ENCODE data around the gene SUN3.
A peak's percentile ranks its signal among the peaks of the same experiment; 100 is the strongest.
"Not testable (repeated sequence)": the region's sequence is repeated elsewhere in the genome, so short reads cannot be mapped to it uniquely, and the experiment has no call there.

The SUN3 gene

DNA sequence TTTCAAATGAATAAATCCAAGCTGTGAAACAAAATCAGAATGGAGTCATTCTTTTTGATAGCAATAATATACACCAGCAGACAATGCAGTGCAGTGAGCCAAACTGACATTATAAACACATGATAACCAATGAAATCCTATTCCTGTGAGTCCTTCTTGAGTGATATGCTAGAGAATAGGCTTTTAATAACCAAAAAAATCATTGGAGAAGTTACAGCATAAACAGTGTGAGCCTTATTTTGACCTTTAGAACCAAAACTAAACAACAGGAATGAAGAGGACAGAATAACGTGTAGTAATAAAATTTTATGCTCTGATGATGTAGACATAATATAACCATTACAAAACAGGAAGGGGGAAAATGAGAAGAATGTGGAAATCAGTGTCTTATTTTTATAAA is 58.1 kb downstream of the SUN3 start:
- DNase-seq = no peak

DNA sequence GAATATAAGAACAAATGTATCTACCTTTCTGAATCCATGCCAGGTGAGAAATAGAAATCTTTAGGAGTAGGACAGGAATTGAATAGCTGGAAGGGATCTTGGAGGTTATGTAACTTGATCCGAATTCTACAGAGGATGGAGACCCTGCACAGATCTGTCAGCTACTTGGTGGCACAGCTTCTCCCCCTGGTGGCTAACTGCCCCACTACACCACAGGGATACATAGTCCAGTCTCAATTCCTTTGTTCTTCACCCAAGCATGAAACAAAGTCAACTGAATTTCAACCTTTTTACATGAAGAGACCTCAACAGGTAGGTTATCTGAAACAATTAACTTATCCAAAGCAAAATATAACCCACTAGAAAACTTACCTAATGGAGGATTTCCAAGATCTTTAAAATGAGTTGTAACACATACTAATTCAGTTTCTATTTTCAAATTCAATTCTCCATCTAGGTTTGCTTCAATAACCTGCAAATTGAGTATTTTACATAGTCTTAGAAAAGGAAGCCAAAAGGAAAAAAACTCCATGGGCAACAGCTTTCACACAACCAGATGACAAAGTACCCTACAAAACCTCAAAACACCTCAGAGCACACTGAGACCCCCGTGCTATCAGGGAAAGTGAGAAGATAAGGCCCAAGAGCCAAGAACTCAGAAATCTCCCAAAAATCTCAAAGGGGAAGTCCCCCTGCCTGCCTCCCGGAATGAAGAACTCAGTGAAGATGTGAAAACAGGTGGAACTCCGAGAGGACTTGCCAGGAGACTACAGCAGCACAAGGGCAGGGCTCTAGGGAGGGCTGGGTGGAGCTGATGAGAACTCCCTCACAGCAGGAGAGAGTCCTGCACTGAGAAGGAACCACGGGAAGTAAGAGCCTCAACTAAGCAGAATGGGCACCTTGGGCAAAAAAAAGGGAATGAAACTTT is 59.8 kb downstream of the SUN3 start:
- DNase-seq = peak; percentile 51

DNA sequence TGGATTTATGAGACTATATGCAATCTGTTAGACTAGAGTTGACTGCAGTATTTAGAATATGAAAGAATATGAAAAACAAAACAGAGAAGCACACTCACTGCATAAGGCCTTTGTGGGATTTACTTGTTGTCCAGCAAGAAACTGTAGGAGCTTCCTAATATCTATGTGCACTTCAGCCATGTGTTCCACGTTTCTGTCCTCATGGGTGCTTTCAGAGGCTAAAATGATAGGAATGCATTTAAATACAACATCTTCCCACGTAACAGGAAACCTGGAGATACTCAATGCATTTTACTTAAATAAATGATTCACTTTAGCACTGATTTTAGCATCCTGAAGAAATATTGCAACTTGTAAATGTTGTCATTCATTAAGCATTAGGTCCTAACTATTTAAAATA is 61.2 kb downstream of the SUN3 start:
- DNase-seq = no peak

DNA sequence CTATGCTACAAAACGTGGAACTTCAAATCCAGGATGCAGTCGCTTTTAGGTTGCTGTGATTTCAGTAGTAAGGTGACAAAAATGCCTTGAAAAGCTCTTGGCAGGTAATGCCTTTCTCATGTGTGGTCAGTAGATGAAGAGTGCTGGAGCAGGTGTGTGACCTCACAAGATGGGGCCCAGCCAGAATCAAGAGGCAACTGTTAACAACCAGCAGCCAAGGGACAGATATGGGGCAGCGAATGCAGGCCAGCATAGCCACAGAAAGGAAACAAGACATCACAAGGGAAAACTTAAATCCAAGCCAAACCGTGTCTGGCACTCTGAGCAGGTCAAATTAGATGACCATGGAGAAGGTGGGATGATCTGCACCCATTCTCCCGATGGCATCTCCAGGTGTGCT is 61.8 kb downstream of the SUN3 start:
- no peak for DNase-seq

DNA sequence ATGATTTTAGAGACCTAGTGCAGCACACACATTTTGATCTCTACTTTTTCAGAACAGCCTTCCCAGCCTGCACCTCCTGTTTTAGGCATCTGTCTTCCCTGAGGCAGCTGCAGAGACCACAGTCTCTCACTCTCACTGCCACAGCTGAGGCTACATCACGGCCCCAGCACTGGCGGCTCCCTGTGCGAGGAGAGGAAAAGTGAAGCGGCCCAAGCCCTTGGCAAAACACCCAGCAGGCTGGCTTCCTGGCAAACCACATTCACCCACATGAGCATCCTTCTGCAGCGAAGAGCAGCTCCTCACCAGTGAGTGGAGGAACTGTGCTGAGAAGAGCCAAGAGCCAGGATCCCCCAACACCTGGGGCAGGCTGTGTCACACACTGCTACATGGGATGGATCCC is 63.5 kb downstream of the SUN3 start:
- DNase-seq = no peak

DNA sequence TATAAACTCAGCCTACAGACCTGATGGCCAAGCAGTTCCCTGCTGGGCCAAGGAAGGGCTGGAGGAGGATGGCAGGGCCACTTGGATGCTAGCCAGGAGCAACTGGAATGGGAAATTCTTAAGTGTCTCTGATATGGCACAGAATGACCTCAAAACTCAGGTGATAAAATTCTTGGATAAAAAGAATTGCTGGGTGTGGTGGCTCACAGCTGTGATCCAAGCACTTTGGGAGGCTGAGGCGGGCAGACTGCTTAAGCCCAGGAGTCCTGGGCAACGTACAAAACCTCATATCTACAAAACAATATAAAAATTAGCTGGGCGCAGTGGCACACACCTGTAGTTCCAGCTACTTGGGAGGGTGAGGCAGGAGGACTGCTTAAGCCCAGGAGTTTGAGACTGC is 66.6 kb downstream of the SUN3 start:
- DNase-seq = no peak

DNA sequence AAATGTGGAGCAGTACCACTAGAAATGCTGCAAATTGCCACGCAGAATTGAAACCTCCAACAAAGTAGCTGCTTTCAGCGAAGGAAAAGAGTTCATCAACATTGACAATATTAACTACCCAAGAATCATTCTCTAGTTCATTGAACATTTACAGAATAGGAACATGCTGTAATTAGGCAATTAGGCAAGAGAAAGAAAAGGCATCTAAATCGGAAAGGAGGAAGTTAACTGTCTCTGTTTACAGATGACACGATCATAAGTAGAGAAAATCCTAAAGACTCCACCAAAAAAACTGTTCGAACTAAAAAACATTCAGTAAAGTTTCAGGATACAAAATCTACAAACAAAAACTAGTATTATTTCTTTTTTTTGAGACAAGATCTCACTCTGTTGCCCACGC is 71.8 kb downstream of the SUN3 start:
- no peak for DNase-seq

DNA sequence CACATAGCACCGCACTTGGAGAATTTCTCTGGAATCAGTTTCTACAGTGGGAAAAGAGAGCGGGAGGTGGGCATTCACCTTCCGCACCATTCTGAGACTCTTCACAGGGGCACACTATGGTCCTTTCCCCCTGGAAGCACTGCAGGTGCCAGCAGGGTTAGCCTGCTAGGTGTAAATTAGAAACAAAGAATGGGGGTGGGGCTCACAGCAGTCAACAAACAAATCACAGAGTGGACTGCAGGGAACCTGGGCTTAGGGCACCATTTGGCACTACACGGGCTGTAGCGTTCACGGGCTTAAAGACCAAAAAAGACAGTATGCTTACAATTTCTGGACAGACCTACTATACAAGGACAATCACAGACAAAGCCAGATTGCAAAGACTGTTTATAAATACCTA is 72.7 kb downstream of the SUN3 start:
- no peak for DNase-seq

DNA sequence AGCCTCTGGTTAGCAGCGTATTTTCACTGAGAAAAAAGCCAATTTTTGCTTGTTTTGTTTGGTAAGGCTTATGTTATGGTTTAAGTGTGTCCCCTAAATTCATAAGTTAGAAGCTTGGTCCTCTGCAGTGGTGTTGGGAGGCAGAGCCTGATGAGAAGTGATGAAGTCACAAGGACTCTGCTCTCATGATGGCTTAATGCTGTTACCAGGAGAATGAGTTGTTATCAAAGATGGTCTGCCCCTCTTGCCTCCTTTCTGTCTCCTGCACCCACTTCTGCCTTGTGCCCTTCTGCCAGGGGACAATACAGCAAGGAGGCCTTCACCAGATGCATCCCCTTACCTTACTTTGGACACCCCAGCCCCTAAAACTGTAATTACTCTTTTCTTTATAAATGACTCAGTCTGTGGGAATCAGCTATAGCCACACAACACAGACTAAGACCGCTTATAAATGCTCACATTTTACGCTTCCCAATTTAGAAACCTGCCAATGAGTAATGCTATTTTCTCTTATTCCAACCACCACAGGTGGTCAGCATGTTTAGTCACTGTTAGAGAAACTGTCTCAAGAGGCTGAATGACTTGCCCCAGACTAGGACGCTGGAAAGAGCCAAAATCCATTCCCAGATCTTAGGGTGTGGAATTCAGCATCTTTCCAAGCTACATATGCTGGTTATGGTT is 74.5 kb downstream of the SUN3 start:
- DNase-seq = no peak

DNA sequence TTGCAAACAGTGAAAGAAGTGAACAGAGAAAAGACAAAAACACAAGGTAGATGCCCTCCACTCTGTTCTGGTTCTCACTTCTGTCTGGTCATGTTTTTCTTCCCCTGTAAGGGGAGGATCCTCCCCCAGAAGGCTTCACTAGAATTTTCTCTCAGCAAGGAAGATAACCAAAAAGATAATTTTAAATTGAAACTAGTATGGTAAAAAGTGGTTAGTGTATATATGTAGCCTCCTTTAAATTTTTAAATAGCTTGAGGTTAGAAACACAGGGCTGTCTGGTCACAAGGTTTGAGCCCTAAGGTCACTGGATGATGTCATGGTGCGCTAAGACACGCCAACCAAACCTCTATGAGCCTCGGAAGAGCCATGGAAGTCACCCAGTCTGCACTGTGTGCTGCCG is 75.1 kb downstream of the SUN3 start:
- DNase-seq = no peak

DNA sequence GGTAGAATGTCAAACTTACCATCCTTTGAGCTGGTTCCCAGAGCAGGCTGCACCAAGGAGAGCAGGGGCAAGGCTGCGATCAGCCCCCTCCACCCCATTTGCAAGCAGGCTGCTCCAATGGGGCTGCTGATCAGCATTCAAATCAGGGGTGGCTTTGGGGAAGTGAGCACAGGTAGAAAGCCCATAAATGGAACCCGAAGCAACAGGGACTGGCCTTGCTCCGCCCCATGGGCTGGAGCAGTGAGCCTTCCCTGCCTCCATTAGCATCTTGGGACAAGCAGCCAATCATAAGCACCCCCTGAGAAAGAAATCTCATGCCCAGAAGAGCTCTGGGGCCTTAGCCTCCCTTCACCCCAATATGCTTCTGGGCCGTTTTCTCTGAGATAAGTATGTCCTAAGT is 76.7 kb downstream of the SUN3 start:
- DNase-seq = no peak

DNA sequence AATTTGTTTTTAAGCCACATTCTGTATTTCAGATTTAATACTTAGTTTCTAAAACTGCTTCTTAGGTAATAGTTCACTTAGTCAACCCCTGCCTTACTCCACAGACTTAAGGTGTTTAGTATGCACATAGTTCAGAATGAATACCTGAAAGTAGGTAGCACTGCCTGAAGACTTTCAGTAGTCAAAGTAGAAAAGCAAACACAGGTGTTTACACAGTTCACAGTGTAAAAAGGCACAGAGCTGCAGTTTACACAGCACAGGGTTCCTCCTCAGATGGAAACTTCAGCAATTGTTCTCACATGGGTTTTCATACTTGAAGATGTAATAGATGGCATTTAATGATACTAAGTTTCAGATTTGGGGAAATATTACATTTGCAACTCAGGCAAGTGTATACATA is 77.5 kb downstream of the SUN3 start:
- no peak for DNase-seq

DNA sequence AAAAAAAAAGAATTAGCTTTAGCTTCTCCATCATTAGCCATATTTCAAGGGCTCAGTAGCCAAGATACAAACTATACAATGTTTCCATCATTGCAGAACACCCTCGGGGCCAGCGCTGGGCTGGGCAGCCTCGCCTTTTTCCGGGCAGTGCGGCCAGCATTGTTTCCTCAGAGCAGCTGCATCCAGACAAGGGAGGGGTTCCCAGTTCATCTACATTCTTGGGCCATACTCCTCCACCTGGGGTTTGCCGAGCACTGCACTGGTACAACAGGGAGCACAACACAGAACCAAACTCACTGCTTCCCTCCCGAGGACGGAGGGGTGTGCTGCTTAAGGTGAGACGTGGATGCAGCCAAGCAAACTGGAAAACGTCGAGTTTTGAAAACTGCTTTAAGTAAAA is 78.2 kb downstream of the SUN3 start:
- no peak for DNase-seq

DNA sequence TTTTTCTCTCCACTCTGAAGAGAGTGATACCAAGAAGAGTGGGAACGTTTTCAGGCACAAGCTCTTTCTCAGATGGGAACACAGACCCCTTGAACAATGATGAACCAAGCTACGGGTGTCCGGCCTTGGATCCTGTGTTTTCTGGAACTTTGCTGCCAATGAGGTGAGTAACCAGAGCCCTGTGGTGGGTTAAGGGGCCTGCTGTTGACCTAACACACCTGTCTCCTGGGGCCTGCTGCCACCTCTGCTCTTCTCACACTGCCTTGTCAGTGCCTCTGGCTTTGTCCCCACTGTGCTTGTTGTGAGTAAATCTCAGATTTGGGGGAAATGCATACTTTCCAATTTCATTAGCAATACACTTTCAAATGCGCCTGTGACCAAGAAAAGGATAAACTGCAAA is 79.2 kb downstream of the SUN3 start:
- DNase-seq = no peak

DNA sequence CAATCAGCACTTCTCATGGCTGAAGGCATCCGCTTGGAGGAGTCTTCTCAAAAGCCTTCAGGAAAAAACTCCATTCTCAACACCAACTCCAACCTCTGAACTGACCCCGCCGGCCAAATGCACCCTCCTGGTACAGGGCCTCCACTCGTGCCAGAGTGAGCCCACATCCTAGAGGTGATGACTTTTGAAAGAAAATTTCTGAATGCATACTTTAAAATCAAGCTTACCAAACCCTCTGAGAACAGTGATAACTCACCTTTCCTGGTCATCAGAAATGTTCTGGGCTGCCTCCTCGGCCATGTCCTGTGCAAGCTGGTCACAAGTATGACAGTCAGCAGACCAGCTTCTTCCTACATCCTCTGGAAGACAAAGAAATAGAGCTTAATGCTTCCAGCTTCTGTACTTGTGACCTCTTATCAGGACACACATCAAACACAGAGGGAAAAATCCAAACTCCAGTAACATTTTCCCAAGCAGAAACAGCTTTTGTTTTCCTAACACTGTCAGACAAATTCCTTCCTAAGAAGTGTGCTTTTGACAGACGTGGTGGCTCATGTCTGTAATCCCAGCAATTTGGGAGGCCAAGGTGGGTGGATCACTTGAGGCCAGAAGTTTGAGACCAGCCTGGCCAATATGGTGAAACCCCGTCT is 80.6 kb downstream of the SUN3 start, which contains the start of gene PKD1L1:
PKD1L1 (minus strand) TSS at position 326 of the 650 bp plus-strand sequence; CDS start at position 300, 26 bp downstream.
- no peak for DNase-seq

DNA sequence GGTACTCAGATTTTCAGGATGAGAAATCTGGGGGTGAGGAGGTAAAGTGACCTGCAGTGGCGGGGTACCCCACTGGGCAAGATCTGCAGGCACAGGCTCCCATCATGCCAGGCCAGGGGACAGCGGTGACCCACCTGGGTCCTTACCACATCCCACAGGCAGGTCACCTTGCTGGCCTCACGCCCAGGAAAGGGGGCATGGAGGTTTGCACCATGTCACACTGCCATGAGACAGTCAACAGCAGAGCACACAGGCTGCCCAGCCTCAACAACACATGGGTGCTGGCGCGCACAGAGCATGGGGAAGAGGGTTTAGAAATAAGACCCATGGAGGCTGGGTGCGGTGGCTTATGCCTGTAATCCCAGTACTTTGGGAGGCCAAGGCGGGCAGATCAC is 81.6 kb downstream of the SUN3 start:
- DNase-seq = no peak

DNA sequence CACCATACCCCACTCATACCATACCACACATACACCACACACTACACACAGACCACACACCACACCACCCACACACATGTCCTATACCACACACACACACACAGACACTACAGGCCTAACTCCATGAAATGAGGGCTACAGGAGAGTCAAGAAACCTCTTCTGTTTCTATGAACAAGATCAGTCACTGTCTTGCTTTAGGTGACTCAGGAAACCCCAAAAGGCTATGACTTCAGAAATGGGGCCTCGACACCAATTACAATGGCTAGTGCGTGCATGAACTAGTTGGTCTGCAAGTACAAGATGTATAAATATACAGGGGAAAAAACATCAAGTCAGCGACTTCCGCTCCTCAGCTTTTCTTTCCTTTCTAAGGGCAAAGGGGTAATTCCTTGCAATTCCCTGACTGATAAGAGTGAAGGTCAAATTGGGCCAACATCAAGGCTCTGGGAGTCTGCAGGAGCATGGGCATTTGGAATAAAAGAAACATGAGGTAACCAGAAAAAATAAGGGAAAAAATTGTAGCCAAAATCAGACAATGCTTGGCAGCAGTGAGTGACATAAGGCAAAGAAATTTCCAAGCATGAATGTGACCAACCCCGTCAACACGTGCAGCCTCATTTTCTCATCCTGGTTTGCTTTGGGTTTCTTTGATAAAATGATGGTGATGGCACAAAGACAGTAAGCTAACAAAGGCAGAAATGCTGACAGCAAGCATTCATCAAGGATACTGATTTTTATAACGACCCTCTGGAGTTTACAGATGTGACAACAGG is 82.1 kb downstream of the SUN3 start:
- DNase-seq = no peak

DNA sequence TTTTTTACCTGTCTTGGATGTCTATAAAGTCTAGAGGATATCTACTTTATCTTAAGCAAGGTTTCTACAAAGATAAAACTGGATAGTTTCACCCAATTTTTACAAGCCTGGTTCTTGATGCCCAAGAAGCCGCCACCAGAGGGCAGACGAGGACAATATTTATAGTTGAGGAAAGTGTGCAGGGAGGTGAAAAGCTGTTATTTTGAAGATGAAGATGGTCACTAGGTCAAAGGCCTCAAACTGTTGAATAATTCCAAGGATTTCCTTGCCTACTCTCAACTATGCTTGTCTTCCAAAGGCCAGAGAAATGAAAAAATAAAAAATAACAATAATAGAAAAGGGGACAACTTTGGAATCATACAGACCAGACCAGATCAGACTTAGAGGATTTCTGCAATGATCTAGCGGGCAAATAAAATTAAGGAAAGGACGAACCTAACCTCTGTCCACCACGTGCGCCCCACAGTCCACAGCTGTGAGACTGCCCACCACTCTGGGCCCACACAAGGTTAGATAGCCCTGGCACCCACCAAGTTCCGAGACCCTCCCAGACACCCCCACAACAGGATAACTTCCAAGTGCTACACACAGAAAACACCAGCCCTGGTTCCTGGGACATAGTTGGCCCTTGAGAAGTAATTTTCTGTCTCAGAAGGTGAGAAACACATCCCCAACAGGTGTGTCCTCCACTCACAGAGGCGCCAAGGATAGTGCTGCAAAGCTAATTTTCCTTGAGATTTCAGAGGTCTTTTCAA is 83.5 kb downstream of the SUN3 start:
- DNase-seq = peak; percentile 51

DNA sequence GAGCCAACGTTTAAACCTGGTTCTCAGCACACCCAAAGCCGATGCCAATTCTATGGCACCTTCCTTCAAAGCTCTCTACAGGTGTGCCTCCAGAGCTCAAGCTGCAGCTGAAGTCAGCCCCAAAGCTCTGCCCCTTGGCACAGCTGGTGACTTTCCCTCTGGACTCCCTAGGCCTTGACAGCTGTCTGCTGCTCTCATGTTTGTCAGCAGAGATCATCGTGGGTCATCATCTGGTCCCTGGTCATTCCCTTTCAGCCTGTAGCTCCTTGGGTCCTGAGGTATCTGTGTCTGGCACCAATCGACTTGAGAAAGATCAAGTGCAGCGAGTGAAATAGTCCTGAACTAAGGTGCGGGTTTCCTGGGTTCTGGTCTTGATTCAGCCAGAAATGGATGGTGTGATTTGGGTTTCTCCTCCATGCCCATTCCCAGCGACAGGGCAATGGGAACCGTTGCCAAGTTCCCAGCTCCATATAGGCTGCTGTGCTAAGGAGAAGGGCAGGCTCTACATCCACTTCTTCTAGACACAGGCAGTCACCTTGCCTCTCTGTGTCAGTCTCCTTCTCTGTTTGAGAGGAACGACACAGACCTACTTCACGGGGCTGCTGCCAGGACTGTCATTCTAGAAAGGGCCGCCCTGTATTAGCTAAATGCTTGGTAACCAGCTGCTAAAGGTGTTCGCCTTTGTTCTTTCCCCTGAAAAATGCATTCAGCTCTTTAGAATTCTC is 84.2 kb downstream of the SUN3 start:
- no peak for DNase-seq

DNA sequence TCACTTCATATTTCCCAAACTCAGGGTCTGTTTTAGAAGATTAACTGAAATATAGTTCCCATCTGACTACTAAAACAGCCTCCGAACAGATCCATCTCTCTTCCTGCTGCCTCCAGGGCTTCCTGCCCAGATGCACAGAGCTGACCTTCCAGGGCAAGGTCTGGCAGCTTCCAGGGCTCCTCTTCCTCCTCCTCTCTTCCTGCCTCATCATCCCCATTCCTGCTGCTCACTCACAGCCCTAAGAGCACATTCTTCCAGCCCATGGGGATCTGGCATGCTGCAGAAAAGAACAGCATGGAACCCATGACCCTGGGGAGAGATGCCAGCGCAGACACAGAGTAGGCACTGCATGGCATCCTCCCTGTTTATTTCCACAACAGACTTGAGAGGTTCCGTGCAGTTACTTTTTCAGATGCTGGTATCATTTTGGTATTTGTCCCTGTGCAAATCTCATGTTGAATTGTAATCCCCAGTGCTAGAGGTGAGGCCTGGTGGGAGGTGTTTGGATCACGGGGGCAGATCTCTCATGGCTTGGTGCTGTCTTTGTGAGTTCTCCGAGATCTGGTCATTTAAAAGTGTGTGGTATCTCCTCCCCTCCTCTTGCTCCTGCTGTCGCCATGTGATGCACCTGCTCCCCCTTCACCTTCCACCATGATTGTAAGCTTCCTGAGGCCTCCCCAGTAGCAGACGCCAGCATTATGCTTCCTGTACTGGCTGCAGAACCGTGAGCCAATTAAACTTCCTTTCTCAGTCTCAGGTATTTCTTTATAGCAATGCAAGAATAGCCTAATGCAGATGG is 85.0 kb downstream of the SUN3 start:
- no peak for DNase-seq

DNA sequence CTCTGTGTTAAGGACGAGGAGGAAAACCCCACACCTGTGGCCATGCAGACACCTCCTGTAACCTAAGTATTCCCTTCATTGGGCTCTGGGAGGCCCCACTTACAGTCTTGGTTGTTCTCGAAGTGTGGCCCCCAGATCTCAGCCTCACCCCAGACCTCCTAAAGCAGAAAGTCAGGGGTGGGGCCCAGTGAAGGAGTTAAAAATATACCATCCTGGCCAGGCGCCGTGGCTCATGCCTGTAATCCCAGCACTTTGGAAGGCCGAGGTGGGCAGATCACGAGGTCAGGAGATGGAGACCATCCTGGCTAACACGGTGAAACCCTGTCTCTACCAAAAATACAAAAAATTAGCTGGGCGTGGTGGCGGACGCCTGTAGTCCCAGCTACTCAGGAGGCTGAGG is 86.3 kb downstream of the SUN3 start:
- DNase-seq = not testable (repeated sequence)

Data from NCI-H1436 (cell line).